Activated T-helper 1 cell treated with anti-CD3 and anti-CD28 coated beads, Interleukin-12 subunit alpha, Interleukin-12 subunit beta, Interleukin-2, Interleukin-4 antibody, amounts not matched to agents 30 ng/mL and 10 ng/mL and 1 ng/mL, durations not matched to agents 14 hours and 24 hours and 36 hours (primary cell): ENCODE results near the gene FAM217A. TPM values are rescaled to one million over a fixed set of nuclear protein-coding genes. Genes with fewer than 3 reads are reported as not detected.

Source experiments
- DNase-seq: peaks from one replicate; pipeline ENCODE4 v3.0.0; 2021; ENCODE audit warnings: low spot score
- H3K27ac Mint-ChIP-seq: one replicate; pipeline ENCODE4 v1.8.0; 2021; ENCODE audit warnings: mild to moderate bottlenecking, mixed read lengths
- H3K27me3 Mint-ChIP-seq: one replicate; pipeline ENCODE4 v1.8.0; 2022; ENCODE audit warnings: mild to moderate bottlenecking, moderate library complexity, mixed read lengths; ENCODE audit not compliant: insufficient read depth
- H3K36me3 Mint-ChIP-seq: one replicate; pipeline ENCODE4 v1.8.0; 2021; ENCODE audit warnings: low read depth, mixed read lengths
- H3K4me1 Mint-ChIP-seq: one replicate; pipeline ENCODE4 v1.8.0; 2021; ENCODE audit warnings: low read depth, mixed read lengths
- H3K4me3 Mint-ChIP-seq: one replicate; pipeline ENCODE4 v1.8.0; 2021; ENCODE audit warnings: mild to moderate bottlenecking, moderate library complexity, mixed read lengths
- H3K9me3 Mint-ChIP-seq: one replicate; pipeline ENCODE4 v1.8.0; 2021; ENCODE audit warnings: mixed read lengths
- intact Hi-C: fragments of 100-400 bp; cut with micrococcal nuclease; formaldehyde crosslinking; loops from one replicate; pipeline ENCODE4 v1.15.1; 2024
- total RNA-seq: library from RNA; stranded (reverse); gene quantifications from 2 replicates; pipeline ENCODE4 v1.2.3, GENCODE V29; 2022

Gene FAM217A
- total RNA-seq, 1 donor from 2014 or later = not detected

- Mint-ChIP-seq H3K9me3 (no peaks in the 10 kb centered on the region), H3K27me3 (no peaks in the 10 kb centered on the region), H3K4me3 (no peak overlapping the region), H3K36me3 (peaks cover 15% of the 10 kb centered on the region), H3K27ac (no peak overlapping the region), H3K4me1 (no peaks in the 10 kb centered on the region)
- DNase-seq = no peak
- intact Hi-C loops = no loop called here
Observed at GRCh38 chr6:4069199-4069598, 9.7 kb downstream of the FAM217A start.

GRCh38 chr6:4067673-4068072 is 11.3 kb downstream of the FAM217A start:
- no peak for DNase-seq
- H3K4me1 Mint-ChIP-seq = peaks cover 5% of the 10 kb centered on the region
- H3K4me3 Mint-ChIP-seq = no peak overlapping the region
- no peak overlapping the region for H3K27ac Mint-ChIP-seq
- peaks cover 28% of the 10 kb centered on the region for H3K36me3 Mint-ChIP-seq
- no peaks in the 10 kb centered on the region for H3K9me3 Mint-ChIP-seq
- intact Hi-C loops = no loop called here
- no peaks in the 10 kb centered on the region for H3K27me3 Mint-ChIP-seq

- intact Hi-C loops = no loop called here
- peaks cover 32% of the 10 kb centered on the region for H3K36me3 Mint-ChIP-seq
Observed at GRCh38 chr6:4066029-4066755, 12.7 kb downstream of the FAM217A start.

GRCh38 chr6:4059115-4059777 is 19.7 kb downstream of the FAM217A start:
- H3K9me3 Mint-ChIP-seq = no peaks in the 10 kb centered on the region
- H3K27me3 Mint-ChIP-seq = no peaks in the 10 kb centered on the region
- H3K4me3 Mint-ChIP-seq = peak overlapping the region; percentile 69
- H3K27ac Mint-ChIP-seq = peak overlapping the region; percentile 82
- intact Hi-C loops = loop anchor here (1.0 kb wide), 5 partner anchors 38 to 944 kb away; partner anchors contain the start of gene ECI2
- peaks cover 52% of the 10 kb centered on the region for H3K4me1 Mint-ChIP-seq
- H3K36me3 Mint-ChIP-seq = peaks cover 56% of the 10 kb centered on the region
- DNase-seq = peak; percentile 51

More at GRCh38 chr6:4066029-4066755, 12.7 kb downstream of the FAM217A start:
- DNase-seq = no peak
- Mint-ChIP-seq H3K4me1 (peaks cover 5% of the 10 kb centered on the region), H3K27ac (no peak overlapping the region), H3K27me3 (no peaks in the 10 kb centered on the region), H3K4me3 (no peak overlapping the region), H3K9me3 (no peaks in the 10 kb centered on the region)

DNA sequence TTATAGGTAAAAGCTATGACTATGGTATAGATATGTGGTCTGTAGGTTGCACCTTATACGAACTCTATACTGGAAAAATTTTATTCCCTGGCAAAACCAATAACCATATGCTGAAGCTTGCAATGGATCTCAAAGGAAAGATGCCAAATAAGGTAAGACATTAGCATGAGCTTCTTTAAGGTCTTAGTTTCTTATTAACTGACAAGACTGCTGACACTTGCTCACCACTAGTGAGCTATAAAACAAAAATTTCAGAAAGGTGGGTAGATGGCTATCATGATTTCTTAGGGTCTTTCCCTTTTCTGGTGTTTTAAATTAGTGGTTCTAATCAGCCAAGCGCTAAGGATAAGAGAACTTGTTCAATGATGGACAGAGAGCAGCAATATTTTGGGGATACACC is 21.9 kb downstream of the FAM217A start:
- H3K36me3 Mint-ChIP-seq = peaks cover 52% of the 10 kb centered on the region
- intact Hi-C loops = no loop called here
- peaks cover 46% of the 10 kb centered on the region for H3K4me1 Mint-ChIP-seq
- H3K27me3 Mint-ChIP-seq = no peaks in the 10 kb centered on the region
- H3K4me3 Mint-ChIP-seq = no peak overlapping the region
- peak overlapping the region; percentile 1 for H3K27ac Mint-ChIP-seq
- no peaks in the 10 kb centered on the region for H3K9me3 Mint-ChIP-seq
- DNase-seq = no peak

DNA sequence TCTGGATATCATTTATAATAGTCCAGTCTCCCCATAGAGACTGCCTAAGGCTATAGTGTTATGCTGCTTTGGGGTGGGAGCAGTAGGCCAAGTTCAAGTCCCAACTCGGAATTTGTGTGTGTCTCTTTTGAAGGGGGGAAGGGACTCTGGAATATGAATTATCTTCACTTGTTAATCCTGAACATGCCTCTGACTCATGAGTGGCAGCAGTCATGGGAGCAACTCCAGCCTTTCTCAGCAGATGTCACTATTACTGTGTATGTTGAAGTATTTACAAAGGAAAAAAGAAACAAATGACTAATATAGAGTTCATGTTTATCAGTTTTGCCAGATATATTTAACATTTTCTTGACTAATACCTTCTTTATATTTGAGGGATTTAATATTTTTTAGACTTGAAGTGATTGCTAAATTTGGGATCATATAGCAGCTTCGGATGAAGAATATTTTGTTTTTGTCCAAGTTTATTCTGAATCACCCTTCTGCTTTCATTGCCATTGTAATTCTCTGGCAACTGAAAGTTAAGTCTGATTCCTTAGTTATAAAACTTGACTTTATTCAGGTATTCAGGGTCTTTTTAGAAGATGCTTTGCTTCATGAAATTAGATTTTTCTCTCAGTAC is 23.4 kb downstream of the FAM217A start:
- H3K27ac Mint-ChIP-seq = no peak overlapping the region
- DNase-seq = no peak
- H3K4me3 Mint-ChIP-seq = no peak overlapping the region
- intact Hi-C loops = loop anchor here (1.0 kb wide), 1 partner anchor 101 kb away; no protein-coding TSS in a partner anchor
- H3K36me3 Mint-ChIP-seq = peaks cover 50% of the 10 kb centered on the region
- no peaks in the 10 kb centered on the region for H3K27me3 Mint-ChIP-seq
- no peaks in the 10 kb centered on the region for H3K9me3 Mint-ChIP-seq
- H3K4me1 Mint-ChIP-seq = peaks cover 41% of the 10 kb centered on the region

GRCh38 chr6:4049246-4049645 is 29.7 kb downstream of the FAM217A start:
- H3K27me3 Mint-ChIP-seq = no peaks in the 10 kb centered on the region
- no peak overlapping the region for H3K27ac Mint-ChIP-seq
- intact Hi-C loops = no loop called here
- H3K4me3 Mint-ChIP-seq = no peak overlapping the region
- no peaks in the 10 kb centered on the region for H3K4me1 Mint-ChIP-seq
- DNase-seq = no peak
- H3K36me3 Mint-ChIP-seq = peaks cover 51% of the 10 kb centered on the region
- no peaks in the 10 kb centered on the region for H3K9me3 Mint-ChIP-seq

DNA sequence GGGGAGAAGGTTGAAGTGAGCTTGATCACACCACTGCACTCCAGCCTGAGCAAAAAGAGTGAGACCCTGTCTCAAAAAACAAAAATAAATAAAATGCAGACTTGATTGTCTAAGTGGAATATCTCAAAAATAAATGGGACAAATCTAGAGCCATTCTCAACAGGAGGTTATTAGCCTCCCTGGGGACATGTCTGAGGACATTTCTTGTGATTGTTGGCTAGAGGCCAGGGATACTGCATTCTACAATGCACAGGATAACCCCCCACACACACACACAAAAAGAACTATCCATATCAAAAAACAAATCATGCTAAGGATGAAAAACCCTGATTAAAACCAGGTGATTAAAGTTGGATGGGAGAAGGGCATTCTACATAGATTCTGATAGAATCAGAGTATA is 37.5 kb downstream of the FAM217A start:
- H3K27me3 Mint-ChIP-seq = no peaks in the 10 kb centered on the region
- no peak for DNase-seq
- no peak overlapping the region for H3K4me3 Mint-ChIP-seq
- H3K27ac Mint-ChIP-seq = no peak overlapping the region
- H3K4me1 Mint-ChIP-seq = peaks cover 36% of the 10 kb centered on the region
- intact Hi-C loops = no loop called here
- peaks cover 69% of the 10 kb centered on the region for H3K36me3 Mint-ChIP-seq
- no peaks in the 10 kb centered on the region for H3K9me3 Mint-ChIP-seq

DNA sequence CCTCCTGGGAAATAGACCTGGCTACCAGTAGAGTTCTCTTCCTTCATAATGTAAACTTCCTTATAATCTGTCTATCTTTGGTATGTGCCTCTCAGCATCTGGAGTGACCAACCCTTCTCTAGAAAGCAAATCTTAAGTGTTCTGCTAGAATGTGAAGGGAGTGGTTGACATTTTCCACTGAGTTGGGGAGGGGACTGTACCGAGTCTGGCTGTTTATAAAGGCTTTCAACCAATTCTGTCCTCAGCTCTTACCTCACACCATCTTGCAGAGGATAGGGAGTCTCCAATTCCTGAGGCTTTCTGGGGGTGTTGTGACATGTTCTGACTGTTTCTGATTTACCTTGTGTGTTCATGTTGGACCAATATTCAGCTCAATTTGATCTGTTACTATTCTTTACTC is 39.6 kb downstream of the FAM217A start:
- DNase-seq = no peak
- Mint-ChIP-seq H3K36me3 (peaks cover 63% of the 10 kb centered on the region), H3K4me1 (peaks cover 47% of the 10 kb centered on the region), H3K27me3 (no peaks in the 10 kb centered on the region), H3K4me3 (no peak overlapping the region), H3K27ac (no peak overlapping the region), H3K9me3 (no peaks in the 10 kb centered on the region)
- intact Hi-C loops = no loop called here

DNA sequence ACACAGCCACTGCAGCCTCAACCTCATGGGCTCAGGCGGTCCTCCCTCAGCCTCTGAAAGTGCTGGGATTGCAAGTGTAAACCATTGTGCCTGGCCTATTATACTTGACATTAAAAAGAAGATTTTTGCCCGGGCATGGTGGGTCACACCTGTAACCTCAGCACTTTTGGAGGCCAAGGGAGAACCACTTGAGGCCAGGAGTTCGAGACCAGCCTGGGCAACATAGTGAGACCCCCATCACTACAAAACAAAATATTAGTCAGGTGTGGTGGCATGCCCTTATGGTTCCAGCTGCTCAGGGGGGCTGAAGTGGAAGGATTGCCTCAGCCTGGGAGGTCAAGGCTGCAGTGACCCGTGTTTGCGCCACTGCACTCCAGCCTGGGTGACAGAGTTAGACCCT is 42.4 kb downstream of the FAM217A start:
- Mint-ChIP-seq H3K27ac (peak overlapping the region; percentile 40), H3K9me3 (no peaks in the 10 kb centered on the region), H3K4me1 (peaks cover 71% of the 10 kb centered on the region), H3K27me3 (no peaks in the 10 kb centered on the region), H3K4me3 (no peak overlapping the region), H3K36me3 (peaks cover 66% of the 10 kb centered on the region)
- intact Hi-C loops = no loop called here
- DNase-seq = no peak

DNA sequence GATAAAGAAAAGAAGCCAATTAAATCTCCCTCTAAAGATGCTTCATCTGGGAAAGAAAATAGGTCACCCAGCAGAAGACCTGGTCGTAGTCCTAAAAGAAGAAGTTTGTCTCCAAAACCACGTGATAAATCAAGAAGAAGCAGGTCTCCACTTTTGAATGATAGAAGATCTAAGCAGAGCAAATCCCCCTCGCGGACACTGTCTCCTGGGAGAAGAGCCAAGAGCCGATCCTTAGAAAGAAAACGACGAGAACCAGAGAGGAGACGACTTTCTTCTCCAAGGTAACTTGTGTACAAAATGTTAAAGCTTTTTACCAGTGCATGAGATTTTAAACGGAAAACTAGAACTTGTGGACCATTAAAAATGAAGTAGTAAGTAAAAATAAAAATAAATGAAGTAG is 46.5 kb downstream of the FAM217A start:
- no peaks in the 10 kb centered on the region for H3K9me3 Mint-ChIP-seq
- H3K27me3 Mint-ChIP-seq = no peaks in the 10 kb centered on the region
- H3K4me3 Mint-ChIP-seq = no peak overlapping the region
- H3K36me3 Mint-ChIP-seq = peaks cover 55% of the 10 kb centered on the region
- peaks cover 80% of the 10 kb centered on the region for H3K4me1 Mint-ChIP-seq
- intact Hi-C loops = no loop called here
- no peak for DNase-seq
- H3K27ac Mint-ChIP-seq = peak overlapping the region; percentile 42

GRCh38 chr6:4031442-4031841 is 47.5 kb downstream of the FAM217A start:
- DNase-seq = no peak
- H3K27ac Mint-ChIP-seq = no peak overlapping the region
- H3K9me3 Mint-ChIP-seq = no peaks in the 10 kb centered on the region
- intact Hi-C loops = no loop called here
- no peaks in the 10 kb centered on the region for H3K27me3 Mint-ChIP-seq
- H3K36me3 Mint-ChIP-seq = peaks cover 58% of the 10 kb centered on the region
- H3K4me3 Mint-ChIP-seq = no peak overlapping the region
- peaks cover 78% of the 10 kb centered on the region for H3K4me1 Mint-ChIP-seq

- peak overlapping the region; percentile 11 for H3K27ac Mint-ChIP-seq
- H3K9me3 Mint-ChIP-seq = no peaks in the 10 kb centered on the region
- intact Hi-C loops = no loop called here
- H3K36me3 Mint-ChIP-seq = peaks cover 57% of the 10 kb centered on the region
- H3K27me3 Mint-ChIP-seq = no peaks in the 10 kb centered on the region
- no peak for DNase-seq
- peaks cover 76% of the 10 kb centered on the region for H3K4me1 Mint-ChIP-seq
- no peak overlapping the region for H3K4me3 Mint-ChIP-seq
Observed at GRCh38 chr6:4030669-4031068, 48.3 kb downstream of the FAM217A start.
